Rectal smooth muscle tissue (tissue), 1 donor: ENCODE results near the gene FGGY.
A peak's percentile ranks its signal among the peaks of the same experiment; 100 is the strongest.

Source experiments
- H3K27ac ChIP-seq: one replicate; pipeline ENCODE4 v1.7.0; 2013; ENCODE audit warnings: low read depth, low read length, inconsistent platforms
- H3K27me3 ChIP-seq: one replicate; pipeline ENCODE4 v1.7.0; 2013; ENCODE audit warnings: low read length; ENCODE audit not compliant: control insufficient read depth, insufficient read depth
- H3K36me3 ChIP-seq: one replicate; pipeline ENCODE4 v1.7.0; 2013; ENCODE audit warnings: low read length; ENCODE audit not compliant: control insufficient read depth, insufficient read depth
- H3K4me1 ChIP-seq: one replicate; pipeline ENCODE4 v1.7.0; 2013; ENCODE audit warnings: low read length; ENCODE audit not compliant: control insufficient read depth, insufficient read depth
- H3K4me3 ChIP-seq: one replicate; pipeline ENCODE4 v1.7.0; 2013; ENCODE audit warnings: low read length
- H3K9ac ChIP-seq: one replicate; pipeline ENCODE4 v1.7.0; 2013; ENCODE audit warnings: low read length

FGGY gene

GRCh38 chr1:59752556-59753414 lies 455.9 kb downstream of the FGGY start:
- Histone ChIP-seq H3K4me3 (no peak overlapping the region), H3K4me1 (peaks cover 6% of the 10 kb centered on the region), H3K9ac (no peak overlapping the region), H3K27ac (no peak overlapping the region), H3K36me3 (no peaks in the 10 kb centered on the region), H3K27me3 (no peaks in the 10 kb centered on the region)

GRCh38 chr1:59755069-59755685 lies 458.3 kb downstream of the FGGY start:
- Histone ChIP-seq H3K27me3 (no peaks in the 10 kb centered on the region), H3K4me3 (no peak overlapping the region), H3K4me1 (peaks cover 14% of the 10 kb centered on the region), H3K9ac (no peak overlapping the region), H3K36me3 (no peaks in the 10 kb centered on the region), H3K27ac (no peak overlapping the region)

- H3K4me3 ChIP-seq = no peak overlapping the region
- no peaks in the 10 kb centered on the region for H3K27me3 ChIP-seq
- H3K4me1 ChIP-seq = peaks cover 11% of the 10 kb centered on the region
- no peak overlapping the region for H3K9ac ChIP-seq
- H3K36me3 ChIP-seq = no peaks in the 10 kb centered on the region
- no peak overlapping the region for H3K27ac ChIP-seq
Measured at GRCh38 chr1:59757197-59757747, 460.4 kb downstream of the FGGY start.

- no peaks in the 10 kb centered on the region for H3K27me3 ChIP-seq
- peak overlapping the region; percentile 61 for H3K4me3 ChIP-seq
- peaks cover 11% of the 10 kb centered on the region for H3K4me1 ChIP-seq
- no peak overlapping the region for H3K9ac ChIP-seq
- no peaks in the 10 kb centered on the region for H3K36me3 ChIP-seq
- H3K27ac ChIP-seq = peak overlapping the region; percentile 56
Measured at GRCh38 chr1:59759156-59759925, 462.4 kb downstream of the FGGY start.

- peaks cover 8% of the 10 kb centered on the region for H3K4me1 ChIP-seq
- no peaks in the 10 kb centered on the region for H3K27me3 ChIP-seq
Measured at GRCh38 chr1:59761443-59761842, 464.5 kb downstream of the FGGY start.

GRCh38 chr1:59763418-59763817 lies 466.5 kb downstream of the FGGY start:
- no peaks in the 10 kb centered on the region for H3K27me3 ChIP-seq
- no peaks in the 10 kb centered on the region for H3K36me3 ChIP-seq
- no peak overlapping the region for H3K9ac ChIP-seq
- peaks cover 8% of the 10 kb centered on the region for H3K4me1 ChIP-seq
- H3K4me3 ChIP-seq = no peak overlapping the region
- H3K27ac ChIP-seq = no peak overlapping the region

More at GRCh38 chr1:59761443-59761842, 464.5 kb downstream of the FGGY start:
- H3K9ac ChIP-seq = no peak overlapping the region
- no peaks in the 10 kb centered on the region for H3K36me3 ChIP-seq
- no peak overlapping the region for H3K27ac ChIP-seq
- no peak overlapping the region for H3K4me3 ChIP-seq

- Histone ChIP-seq H3K4me1 (no peaks in the 10 kb centered on the region), H3K36me3 (no peaks in the 10 kb centered on the region), H3K4me3 (no peak overlapping the region), H3K27ac (no peak overlapping the region), H3K27me3 (no peaks in the 10 kb centered on the region), H3K9ac (no peak overlapping the region)
Measured at GRCh38 chr1:59765011-59765730, 468.3 kb downstream of the FGGY start.

- Histone ChIP-seq H3K27me3 (no peaks in the 10 kb centered on the region), H3K36me3 (no peaks in the 10 kb centered on the region), H3K4me1 (no peaks in the 10 kb centered on the region), H3K27ac (no peak overlapping the region), H3K9ac (no peak overlapping the region), H3K4me3 (no peak overlapping the region)
Measured at GRCh38 chr1:59766227-59766855, 469.4 kb downstream of the FGGY start.

- no peaks in the 10 kb centered on the region for H3K4me1 ChIP-seq
- no peaks in the 10 kb centered on the region for H3K36me3 ChIP-seq
- H3K4me3 ChIP-seq = no peak overlapping the region
- no peak overlapping the region for H3K9ac ChIP-seq
- H3K27ac ChIP-seq = no peak overlapping the region
- no peaks in the 10 kb centered on the region for H3K27me3 ChIP-seq
Measured at GRCh38 chr1:59767119-59767518, 470.2 kb downstream of the FGGY start.

GRCh38 chr1:59768792-59769735 lies 472.2 kb downstream of the FGGY start:
- no peak overlapping the region for H3K4me3 ChIP-seq
- no peak overlapping the region for H3K27ac ChIP-seq
- no peaks in the 10 kb centered on the region for H3K27me3 ChIP-seq

GRCh38 chr1:59769736-59770095 lies 472.8 kb downstream of the FGGY start:
- Histone ChIP-seq H3K4me1 (no peaks in the 10 kb centered on the region), H3K27me3 (no peaks in the 10 kb centered on the region), H3K27ac (no peak overlapping the region), H3K4me3 (no peak overlapping the region), H3K9ac (no peak overlapping the region), H3K36me3 (no peaks in the 10 kb centered on the region)

More at GRCh38 chr1:59768792-59769735, 472.2 kb downstream of the FGGY start:
- H3K9ac ChIP-seq = no peak overlapping the region
- no peaks in the 10 kb centered on the region for H3K36me3 ChIP-seq
- no peaks in the 10 kb centered on the region for H3K4me1 ChIP-seq
